HepG2 (cell line): Measurements from ENCODE around the gene PTPA. TPM values are rescaled to one million over a fixed set of nuclear protein-coding genes. Genes with fewer than 3 reads are reported as not detected.

Experiments
- BCL6 ChIP-seq: IDR thresholded peaks from 2 replicates; pipeline ENCODE4 v1.6.1; 2016; ENCODE audit warnings: missing genetic modification reagents, missing compliant biosample characterization
- CHD4 ChIP-seq: fragments of 200-600 bp; sonication (generic); IDR thresholded peaks from 2 replicates; pipeline ENCODE4 v1.7.0; 2017; ENCODE audit warnings: mild to moderate bottlenecking, low read length, borderline replicate concordance
- EEA1 ChIP-seq: sonication (generic); formaldehyde crosslinking; IDR thresholded peaks from 2 replicates; pipeline ENCODE4 v1.5.1; 2020; ENCODE audit warnings: mild to moderate bottlenecking, missing genetic modification reagents, borderline replicate concordance
- EHMT2 ChIP-seq: fragments of 200-600 bp; sonication (generic); IDR thresholded peaks from 2 replicates; pipeline ENCODE4 v1.7.0; 2017; ENCODE audit warnings: antibody characterized with exemption, low read depth, low read length, borderline replicate concordance
- HNF4A ChIP-seq: sonication (generic); formaldehyde crosslinking; IDR thresholded peaks from 2 replicates; pipeline ENCODE4 v1.4.0; 2020; ENCODE audit warnings: missing genetic modification reagents
- IRF1 ChIP-seq: sonication (generic); formaldehyde crosslinking; IDR thresholded peaks from 2 replicates; pipeline ENCODE4 v1.4.0; 2020; ENCODE audit warnings: low read depth, mild to moderate bottlenecking, missing genetic modification reagents
- IRF9 ChIP-seq: sonication (generic); formaldehyde crosslinking; IDR thresholded peaks from 2 replicates; pipeline ENCODE4 v1.8.0; 2022; ENCODE audit warnings: missing genetic modification reagents, mild to moderate bottlenecking, borderline replicate concordance
- MLXIP ChIP-seq: sonication (generic); formaldehyde crosslinking; IDR thresholded peaks from 2 replicates; pipeline ENCODE4 v1.9.0; 2021; ENCODE audit warnings: missing genetic modification reagents, borderline replicate concordance
- NFE2 ChIP-seq: sonication (generic); formaldehyde crosslinking; IDR thresholded peaks from 2 replicates; pipeline ENCODE4 v1.4.0; 2020; ENCODE audit warnings: missing genetic modification reagents
- POLR2AphosphoS2 ChIP-seq: IDR thresholded peaks from 2 replicates; pipeline ENCODE4 v1.6.1; 2011; ENCODE audit warnings: low read depth, low read length, improper control_type of control experiment
- SIX1 ChIP-seq: sonication (generic); formaldehyde crosslinking; IDR thresholded peaks from 2 replicates; pipeline ENCODE4 v1.4.0; 2020; ENCODE audit warnings: missing genetic modification reagents, borderline replicate concordance
- THYN1 ChIP-seq: sonication (generic); formaldehyde crosslinking; IDR thresholded peaks from 2 replicates; pipeline ENCODE4 v1.8.1; 2023; ENCODE audit warnings: low read depth, mild to moderate bottlenecking, moderate library complexity, missing genetic modification reagents, borderline replicate concordance
- TOE1 ChIP-seq: sonication (generic); formaldehyde crosslinking; IDR thresholded peaks from 2 replicates; pipeline ENCODE4 v1.4.0; 2020; ENCODE audit warnings: mild to moderate bottlenecking, missing genetic modification reagents
- TOPORS ChIP-seq: sonication (generic); formaldehyde crosslinking; IDR thresholded peaks from 2 replicates; pipeline ENCODE4 v1.8.0; 2023; ENCODE audit warnings: mild to moderate bottlenecking, missing genetic modification reagents
- YY1 ChIP-seq: IDR thresholded peaks from 2 replicates; pipeline ENCODE4 v1.6.1; 2011; ENCODE audit warnings: low read length, low read depth, moderate library complexity, mild to moderate bottlenecking; ENCODE audit not compliant: insufficient read depth, insufficient replicate concordance
- ZFP36 ChIP-seq: fragments of 150-350 bp; IDR thresholded peaks from 2 replicates; pipeline ENCODE4 v1.6.1; 2018; ENCODE audit warnings: borderline replicate concordance, low read length, low read depth; ENCODE audit not compliant: partially characterized antibody
- ZNF24 ChIP-seq: fragments of 450-650 bp; IDR thresholded peaks from 2 replicates; pipeline ENCODE4 v1.6.1; 2017; ENCODE audit warnings: antibody characterized with exemption, mild to moderate bottlenecking
- ZNF30 ChIP-seq: sonication (generic); formaldehyde crosslinking; IDR thresholded peaks from 2 replicates; pipeline ENCODE4 v1.5.0; 2020; ENCODE audit warnings: mild to moderate bottlenecking, missing genetic modification reagents
- ZNF367 ChIP-seq: sonication (generic); formaldehyde crosslinking; IDR thresholded peaks from 2 replicates; pipeline ENCODE4 v1.4.0; 2020; ENCODE audit warnings: missing genetic modification reagents, borderline replicate concordance
- ZNF430 ChIP-seq: sonication (generic); formaldehyde crosslinking; IDR thresholded peaks from 2 replicates; pipeline ENCODE4 v1.9.0; 2021; ENCODE audit warnings: mild to moderate bottlenecking, missing genetic modification reagents
- ZNF44 ChIP-seq: sonication (generic); formaldehyde crosslinking; IDR thresholded peaks from 2 replicates; pipeline ENCODE4 v1.5.1; 2020; ENCODE audit warnings: mild to moderate bottlenecking, missing genetic modification reagents
- ZNF546 ChIP-seq: sonication (generic); formaldehyde crosslinking; conservative IDR thresholded peaks from 2 replicates; pipeline ENCODE4 v1.8.1; 2023; ENCODE audit warnings: mild to moderate bottlenecking, missing genetic modification reagents
- ZNF605 ChIP-seq: sonication (generic); formaldehyde crosslinking; IDR thresholded peaks from 2 replicates; pipeline ENCODE4 v1.8.0; 2022; ENCODE audit warnings: mild to moderate bottlenecking, missing genetic modification reagents
- ZNF629 ChIP-seq: sonication (generic); formaldehyde crosslinking; conservative IDR thresholded peaks from 2 replicates; pipeline ENCODE4 v1.5.0; 2020; ENCODE audit warnings: missing genetic modification reagents
- polyA plus RNA-seq, 8 experiments: library from polyadenylated mRNA; depleted of rRNA in 3 of 8; stranded (reverse) in 7 of 8; unstranded in 1 of 8; fragments of >200 nt; fragmentation: Illumina TruSeq in 4 of 8; extraction: Trizol in 4 of 8; gene quantifications; 2 replicates each; pipeline versions ENCODE4 v1.2.1 to v1.2.3, GENCODE V29; 2011 to 2016; ENCODE audit warnings: low read depth in 4 of 8, missing spikeins in 1 of 8, mixed read lengths in 1 of 8; ENCODE audit not compliant: insufficient read depth in 1 of 8
- total RNA-seq, 5 experiments: library from RNA; depleted of rRNA; stranded (reverse); fragments of >200 nt; fragmentation: Illumina TruSeq; extraction: Trizol; gene quantifications; 2 replicates each; pipeline ENCODE4 v1.2.3, GENCODE V29; 2016; ENCODE audit warnings: low read depth in 1 of 5

The PTPA gene
- total and polyA plus RNA-seq, 2 of the 13 experiments (the other 11 are each of a cell fraction or from before 2014, with no cell fraction given): 79.3 to 105 TPM

GRCh38 chr9:129109952-129110739, 1.1 kb upstream of the PTPA start (continued):
- no peak for TF ChIP-seq CHD4
- no peak for TF ChIP-seq TOPORS (CRISPR knock-in tag)
- no peak for TF ChIP-seq IRF9
- peak; percentile 92 for TF ChIP-seq HNF4A
- no peak for TF ChIP-seq EEA1 (CRISPR knock-in tag)
- no peak for TF ChIP-seq NFE2
- TF ChIP-seq ZNF629 (CRISPR knock-in tag): no peak
- no peak for TF ChIP-seq THYN1
- no peak; the same call in 1 of the 2 replicates for TF ChIP-seq ZNF546 (CRISPR knock-in tag)
- no peak for TF ChIP-seq TOE1 (CRISPR knock-in tag)
- no peak for TF ChIP-seq ZNF24
- no peak for TF ChIP-seq SIX1
- TF ChIP-seq ZNF605 (CRISPR knock-in tag): no peak
- TF ChIP-seq BCL6 (CRISPR knock-in tag): no peak
- peak; percentile 34; the same call in 1 of the 2 replicates for TF ChIP-seq ZNF430 (CRISPR knock-in tag)
- TF ChIP-seq EHMT2: no peak
- TF ChIP-seq ZFP36: no peak
- peak; percentile 63 for TF ChIP-seq YY1
- no peak for TF ChIP-seq MLXIP (CRISPR knock-in tag)
- TF ChIP-seq POLR2AphosphoS2: no peak
- TF ChIP-seq ZNF44 (CRISPR knock-in tag): no peak
- no peak for TF ChIP-seq ZNF30 (CRISPR knock-in tag)
- no peak; the same call in 1 of the 2 replicates for TF ChIP-seq ZNF367 (CRISPR knock-in tag)
- no peak for TF ChIP-seq IRF1 (CRISPR knock-in tag)
